ENCODE data around the gene NR4A3. TPM values are rescaled to one million over a fixed set of nuclear protein-coding genes. Genes with fewer than 3 reads are reported as not detected.

NR4A3 gene
- total RNA-seq, 2 experiments from 2014 or later: 26.7 to 27.5 TPM

- H3K36me3 Mint-ChIP-seq (ENCODE audit: low read depth): peaks cover 44% of the 10 kb centered on the region
- no peak for ATAC-seq
- POLR2A ChIA-PET: interaction anchor here (0.6 kb wide), 1 partner anchor 89 kb away, joined by 7 read pairs; no protein-coding TSS in a partner anchor
- H3K27ac Mint-ChIP-seq: no peak overlapping the region
- H3K9me3 Mint-ChIP-seq (ENCODE audit: low read depth): no peaks in the 10 kb centered on the region
- no peak for DNase-seq
- H3K4me3 Mint-ChIP-seq: no peak overlapping the region
- H3K27me3 Mint-ChIP-seq: no peaks in the 10 kb centered on the region
- CTCF ChIA-PET: interaction anchor here (0.6 to 1.5 kb wide), 3 partner anchors 10 to 864 kb away, joined by 3 read pairs; no protein-coding TSS in a partner anchor
- intact Hi-C loops (cut with DNase I, micrococcal nuclease): no loop called here
- H3K4me1 Mint-ChIP-seq: no peaks in the 10 kb centered on the region
Observed at GRCh38 chr9:99859243-99859980, 37.7 kb downstream of the NR4A3 start.

- Mint-ChIP-seq H3K4me3 (no peak overlapping the region), H3K36me3 (ENCODE audit: low read depth) (peaks cover 42% of the 10 kb centered on the region), H3K27ac (no peak overlapping the region), H3K9me3 (ENCODE audit: low read depth) (no peaks in the 10 kb centered on the region), H3K27me3 (no peaks in the 10 kb centered on the region), H3K4me1 (no peaks in the 10 kb centered on the region)
- ATAC-seq (no peak), DNase-seq (no peak)
- CTCF ChIA-PET: interaction anchor here (1.5 kb wide), 1 partner anchor 11 kb away, joined by 3 read pairs; no protein-coding TSS in a partner anchor
- POLR2A ChIA-PET: no interaction called here
- intact Hi-C loops (cut with DNase I, micrococcal nuclease): no loop called here
Observed at GRCh38 chr9:99860266-99860665, 38.6 kb downstream of the NR4A3 start.

- POLR2A ChIA-PET: no interaction called here
- Mint-ChIP-seq H3K4me3 (no peak overlapping the region), H3K27ac (no peak overlapping the region), H3K4me1 (peaks cover 13% of the 10 kb centered on the region), H3K9me3 (ENCODE audit: low read depth) (no peaks in the 10 kb centered on the region), H3K36me3 (ENCODE audit: low read depth) (peaks cover 18% of the 10 kb centered on the region), H3K27me3 (no peaks in the 10 kb centered on the region)
- intact Hi-C loops (cut with DNase I, micrococcal nuclease): no loop called here
- ATAC-seq: no peak
- CTCF ChIA-PET: no interaction called here
- no peak for DNase-seq
Observed at GRCh38 chr9:99863955-99864354, 42.3 kb downstream of the NR4A3 start.

- intact Hi-C loops (cut with DNase I, micrococcal nuclease): no loop called here
- no peak for ATAC-seq
- Mint-ChIP-seq H3K27me3 (no peaks in the 10 kb centered on the region), H3K9me3 (ENCODE audit: low read depth) (no peaks in the 10 kb centered on the region), H3K4me1 (peaks cover 15% of the 10 kb centered on the region), H3K4me3 (no peak overlapping the region), H3K36me3 (ENCODE audit: low read depth) (peaks cover 15% of the 10 kb centered on the region), H3K27ac (no peak overlapping the region)
- no peak for DNase-seq
- ChIA-PET CTCF (interaction anchor here (1.1 kb wide), 1 partner anchor 11 kb away, joined by 7 read pairs; no protein-coding TSS in a partner anchor), POLR2A (interaction anchor here (0.6 kb wide), 1 partner anchor 205 kb away, joined by 3 read pairs; no protein-coding TSS in a partner anchor)
Observed at GRCh38 chr9:99866398-99866797, 44.7 kb downstream of the NR4A3 start.

- POLR2A ChIA-PET: no interaction called here
- Mint-ChIP-seq H3K9me3 (ENCODE audit: low read depth) (no peaks in the 10 kb centered on the region), H3K4me1 (peaks cover 15% of the 10 kb centered on the region), H3K36me3 (ENCODE audit: low read depth) (peaks cover 15% of the 10 kb centered on the region), H3K27ac (no peak overlapping the region), H3K27me3 (no peaks in the 10 kb centered on the region), H3K4me3 (no peak overlapping the region)
- intact Hi-C loops (cut with DNase I, micrococcal nuclease): no loop called here
- ATAC-seq (peak; percentile 34), DNase-seq (no peak)
- CTCF ChIA-PET: interaction anchor here (0.6 kb wide), 1 partner anchor 560 kb away, joined by 3 read pairs; no protein-coding TSS in a partner anchor
Observed at GRCh38 chr9:99867536-99867935, 45.9 kb downstream of the NR4A3 start.

DNA sequence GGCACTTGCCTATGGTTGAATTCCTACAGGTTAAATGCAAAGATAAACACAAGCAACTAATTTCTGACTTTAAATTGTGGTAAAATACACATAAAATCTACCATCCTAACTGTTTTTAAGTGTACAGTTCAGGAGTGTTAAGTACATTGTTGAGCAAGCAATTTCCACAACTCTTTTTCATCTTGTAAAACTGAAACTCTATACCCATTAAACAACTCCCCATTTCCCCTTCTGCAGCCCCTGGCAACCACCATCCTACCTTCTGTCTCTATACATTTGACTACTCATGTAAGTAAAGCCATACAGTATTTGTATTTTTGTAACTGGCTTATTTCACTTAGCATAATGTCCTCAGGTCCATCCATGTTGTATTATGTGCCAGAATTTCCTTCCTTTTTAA is 46.3 kb downstream of the NR4A3 start:
- peaks cover 12% of the 10 kb centered on the region for H3K36me3 Mint-ChIP-seq (ENCODE audit: low read depth)
- CTCF ChIA-PET: interaction anchor here (0.6 kb wide), 1 partner anchor 559 kb away, joined by 3 read pairs; no protein-coding TSS in a partner anchor

DNA sequence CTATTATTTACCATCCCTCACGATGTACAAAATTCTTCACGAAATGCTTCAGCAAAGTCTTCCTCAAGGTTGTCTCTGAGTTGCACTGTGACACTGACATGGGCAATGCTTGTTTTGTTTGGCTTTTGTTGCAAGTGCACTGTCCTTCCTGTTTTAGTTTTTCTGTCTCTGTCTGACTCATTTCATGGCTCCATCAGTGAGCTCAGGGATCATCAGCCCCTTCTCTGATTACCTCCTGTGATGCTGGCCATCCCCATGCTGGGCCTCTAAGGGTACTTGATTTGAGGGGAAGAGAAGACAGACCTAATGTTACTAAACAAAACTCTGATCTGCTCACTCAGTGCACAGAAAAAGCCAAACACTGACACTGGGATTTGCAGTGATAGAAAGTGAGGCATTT is 47.2 kb downstream of the NR4A3 start:
- ChIA-PET CTCF (interaction anchor here (0.6 to 1.2 kb wide), 3 partner anchors 37 to 161 kb away, joined by 3 read pairs; no protein-coding TSS in a partner anchor), POLR2A (no interaction called here)
- ATAC-seq (peak; percentile 31), DNase-seq (no peak)
- Mint-ChIP-seq H3K9me3 (ENCODE audit: low read depth) (no peaks in the 10 kb centered on the region), H3K4me3 (no peak overlapping the region), H3K27me3 (no peaks in the 10 kb centered on the region), H3K4me1 (peaks cover 23% of the 10 kb centered on the region), H3K27ac (no peak overlapping the region), H3K36me3 (ENCODE audit: low read depth) (peaks cover 4% of the 10 kb centered on the region)
- intact Hi-C loops (cut with DNase I, micrococcal nuclease): no loop called here

More for the DNA sequence above, 46.3 kb downstream of the NR4A3 start:
- no peak overlapping the region for H3K27ac Mint-ChIP-seq
- H3K4me1 Mint-ChIP-seq: peaks cover 15% of the 10 kb centered on the region
- ATAC-seq (peak; percentile 70), DNase-seq (peak; percentile 27)
- intact Hi-C loops (cut with DNase I, micrococcal nuclease): no loop called here
- H3K9me3 Mint-ChIP-seq (ENCODE audit: low read depth): no peaks in the 10 kb centered on the region
- no peak overlapping the region for H3K4me3 Mint-ChIP-seq
- no peaks in the 10 kb centered on the region for H3K27me3 Mint-ChIP-seq
- POLR2A ChIA-PET: no interaction called here

- POLR2A ChIA-PET: no interaction called here
- Mint-ChIP-seq H3K36me3 (ENCODE audit: low read depth) (no peaks in the 10 kb centered on the region), H3K27me3 (peaks cover 2% of the 10 kb centered on the region), H3K27ac (no peak overlapping the region), H3K4me3 (no peak overlapping the region), H3K4me1 (peaks cover 28% of the 10 kb centered on the region), H3K9me3 (ENCODE audit: low read depth) (no peaks in the 10 kb centered on the region)
- ATAC-seq (no peak), DNase-seq (no peak)
- CTCF ChIA-PET: interaction anchor here (1.1 kb wide), 1 partner anchor 33 kb away, joined by 3 read pairs; no protein-coding TSS in a partner anchor
- intact Hi-C loops (cut with DNase I, micrococcal nuclease): loop anchor here in 1 of 2 experiments (5.0 kb wide), 1 partner anchor 48 kb away; the partner anchor contains the start of gene NR4A3
Observed at GRCh38 chr9:99870126-99870525, 48.4 kb downstream of the NR4A3 start.

DNA sequence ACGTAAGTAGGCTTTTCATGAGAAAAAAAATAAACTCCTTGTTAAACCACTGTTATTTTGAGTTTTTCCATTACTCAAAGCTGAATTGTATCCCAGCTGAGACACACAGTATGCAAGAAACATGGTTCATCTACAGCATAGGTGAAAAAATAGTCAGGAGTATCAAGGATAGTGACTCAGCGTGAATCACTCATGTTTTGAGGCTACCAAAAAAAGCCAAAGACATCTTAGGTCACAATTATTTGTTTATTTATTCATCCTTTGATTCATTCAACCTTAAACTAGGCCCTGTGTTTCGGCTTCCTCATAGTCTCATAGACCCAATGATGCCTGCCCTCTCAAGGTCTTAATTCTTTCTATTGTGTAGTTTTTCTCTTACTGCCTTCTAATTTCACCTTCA is 51.8 kb downstream of the NR4A3 start:
- CTCF ChIA-PET: interaction anchor here (0.7 to 1.5 kb wide), 2 partner anchors 10 to 46 kb away, joined by 3 to 5 read pairs; no protein-coding TSS in a partner anchor
- Mint-ChIP-seq H3K36me3 (ENCODE audit: low read depth) (no peaks in the 10 kb centered on the region), H3K27ac (peak overlapping the region; percentile 44), H3K27me3 (peaks cover 2% of the 10 kb centered on the region), H3K9me3 (ENCODE audit: low read depth) (no peaks in the 10 kb centered on the region), H3K4me3 (no peak overlapping the region), H3K4me1 (peaks cover 18% of the 10 kb centered on the region)
- intact Hi-C loops (cut with DNase I, micrococcal nuclease): loop anchor here (1.0 to 5.0 kb wide), 2 partner anchors 47 to 51 kb away; partner anchors contain the start of gene NR4A3 (in 1 of the 2)
- POLR2A ChIA-PET: no interaction called here
- DNase-seq: no peak
- ATAC-seq: peak; percentile 76

- peak; percentile 88 for ATAC-seq
- no peak overlapping the region for H3K4me3 Mint-ChIP-seq
- CTCF ChIA-PET: interaction anchor here (0.6 to 1.5 kb wide), 2 partner anchors 10 to 127 kb away, joined by 3 to 5 read pairs; no protein-coding TSS in a partner anchor
- no peaks in the 10 kb centered on the region for H3K36me3 Mint-ChIP-seq (ENCODE audit: low read depth)
- POLR2A ChIA-PET: no interaction called here
- peaks cover 13% of the 10 kb centered on the region for H3K4me1 Mint-ChIP-seq
- intact Hi-C loops (cut with DNase I, micrococcal nuclease): loop anchor here (1.0 to 5.0 kb wide), 2 partner anchors 48 to 52 kb away; partner anchors contain the start of gene NR4A3 (in 1 of the 2)
- H3K9me3 Mint-ChIP-seq (ENCODE audit: low read depth): no peaks in the 10 kb centered on the region
- H3K27me3 Mint-ChIP-seq: peaks cover 2% of the 10 kb centered on the region
- peak; percentile 45 for DNase-seq
- peak overlapping the region; percentile 44 for H3K27ac Mint-ChIP-seq
Observed at GRCh38 chr9:99873943-99874584, 52.4 kb downstream of the NR4A3 start.

GRCh38 chr9:99876190-99876589 is 54.5 kb downstream of the NR4A3 start:
- Mint-ChIP-seq H3K4me3 (no peak overlapping the region), H3K27ac (no peak overlapping the region), H3K36me3 (ENCODE audit: low read depth) (no peaks in the 10 kb centered on the region), H3K27me3 (peaks cover 2% of the 10 kb centered on the region), H3K4me1 (peaks cover 13% of the 10 kb centered on the region), H3K9me3 (ENCODE audit: low read depth) (peaks cover 2% of the 10 kb centered on the region)
- intact Hi-C loops (cut with DNase I, micrococcal nuclease): no loop called here
- DNase-seq (no peak), ATAC-seq (peak; percentile 31)
- POLR2A ChIA-PET: interaction anchor here (0.7 kb wide), 1 partner anchor 40 kb away, joined by 6 read pairs; no protein-coding TSS in a partner anchor
- CTCF ChIA-PET: interaction anchor here (1.1 kb wide), 1 partner anchor 52 kb away, joined by 4 read pairs; no protein-coding TSS in a partner anchor

Data from activated CD4-positive, alpha-beta T cell treated with anti-CD3 and anti-CD28 coated beads for 36 hours (primary cell).